ENCODE data around the gene PNMA6E.

PNMA6E gene

GRCh38 chrX:153435845-153436244 lies 34.7 kb upstream of the PNMA6E start:
- no peak for DNase-seq (ENCODE audit: low read depth in 2 of 2)

GRCh38 chrX:153434801-153435200 lies 33.7 kb upstream of the PNMA6E start:
- DNase-seq (ENCODE audit: low read depth in 2 of 2), result no peak

GRCh38 chrX:153433781-153434285 lies 32.7 kb upstream of the PNMA6E start:
- DNase-seq (ENCODE audit: low read depth in 2 of 2), result no peak

GRCh38 chrX:153433161-153433680 lies 32.1 kb upstream of the PNMA6E start:
- DNase-seq (ENCODE audit: low read depth in 2 of 2), result no peak

GRCh38 chrX:153430796-153431195 lies 29.6 kb upstream of the PNMA6E start:
- DNase-seq (ENCODE audit: low read depth in 2 of 2), result no peak

GRCh38 chrX:153426204-153426603 lies 25.1 kb upstream of the PNMA6E start:
- DNase-seq (ENCODE audit: low read depth in 2 of 2), result no peak

- DNase-seq (ENCODE audit: low read depth in 2 of 2), result no peak
These were observed 22.5 kb upstream of the PNMA6E start for GRCh38 chrX:153423652-153424051.

- DNase-seq (ENCODE audit: low read depth in 2 of 2), result no peak
These were observed 20.7 kb upstream of the PNMA6E start for GRCh38 chrX:153421856-153422255.

GRCh38 chrX:153420851-153421599 lies 19.9 kb upstream of the PNMA6E start:
- no peak for DNase-seq (ENCODE audit: low read depth in 2 of 2)

GRCh38 chrX:153417637-153418036 lies 16.5 kb upstream of the PNMA6E start:
- DNase-seq (ENCODE audit: low read depth in 2 of 2), result no peak

- DNase-seq (ENCODE audit: low read depth in 2 of 2), result no peak
These were observed 15.8 kb upstream of the PNMA6E start for GRCh38 chrX:153416781-153417450.

- no peak for DNase-seq (ENCODE audit: low read depth in 2 of 2)
These were observed 13.8 kb upstream of the PNMA6E start for GRCh38 chrX:153414856-153415510.

- no peak for DNase-seq (ENCODE audit: low read depth in 2 of 2)
These were observed 12.6 kb upstream of the PNMA6E start for GRCh38 chrX:153413731-153414130.

GRCh38 chrX:153412746-153413720 lies 11.9 kb upstream of the PNMA6E start:
- no peak for DNase-seq (ENCODE audit: low read depth in 2 of 2)

- DNase-seq (ENCODE audit: low read depth in 2 of 2), result no peak
These were observed 10.9 kb upstream of the PNMA6E start for GRCh38 chrX:153411988-153412574.

- DNase-seq (ENCODE audit: low read depth in 2 of 2), result no peak
These were observed 10.3 kb upstream of the PNMA6E start, which contains the start of gene ZFP92 for GRCh38 chrX:153411255-153411987. Gene ZFP92, plus strand, starts transcription at chrX:153411472. Its CDS starts 6,851 bp downstream, at chrX:153418323.

- no peak for DNase-seq (ENCODE audit: low read depth in 2 of 2)
These were observed 9.7 kb upstream of the PNMA6E start for GRCh38 chrX:153410888-153411254.

GRCh38 chrX:153410373-153410772 lies 9.2 kb upstream of the PNMA6E start:
- no peak for DNase-seq (ENCODE audit: low read depth in 2 of 2)

GRCh38 chrX:153409414-153410101 lies 8.4 kb upstream of the PNMA6E start:
- no peak for DNase-seq (ENCODE audit: low read depth in 2 of 2)

Data from stimulated activated CD8-positive, alpha-beta memory T cell treated with anti-CD3 and anti-CD28 coated beads, Interleukin-2, amount 100 ng/mL, for 1 hour (primary cell).